Measurements from ENCODE around the gene PRTN3. TPM values are rescaled to one million over a fixed set of nuclear protein-coding genes. Genes with fewer than 3 reads are reported as not detected.

PRTN3 gene, protein sequence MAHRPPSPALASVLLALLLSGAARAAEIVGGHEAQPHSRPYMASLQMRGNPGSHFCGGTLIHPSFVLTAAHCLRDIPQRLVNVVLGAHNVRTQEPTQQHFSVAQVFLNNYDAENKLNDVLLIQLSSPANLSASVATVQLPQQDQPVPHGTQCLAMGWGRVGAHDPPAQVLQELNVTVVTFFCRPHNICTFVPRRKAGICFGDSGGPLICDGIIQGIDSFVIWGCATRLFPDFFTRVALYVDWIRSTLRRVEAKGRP
- total RNA-seq (10 to 100 TPM in 1 of 2 donors, under 1 TPM in 1; 0.58 to 23.3 TPM), polyA plus RNA-seq (10 to 100 TPM in 1 of 2 donors, under 1 TPM in 1; 0.85 to 18.5 TPM)
- long read RNA-seq, donor 1 = 0 reads
- long read RNA-seq, donor 2, partial matches to known transcripts = 0 of 1 reads
- long read RNA-seq, donor 2, other reads (novel, unspliced or antisense) = 0 of 1 reads
- long read RNA-seq, donor 3, partial matches to known transcripts = 0 of 4 reads
- long read RNA-seq, donor 3, other reads (novel, unspliced or antisense) = 0 of 4 reads
- long read RNA-seq, donor 4, partial matches to known transcripts = 0 of 1 reads
- long read RNA-seq, donor 4, other reads (novel, unspliced or antisense) = 0 of 1 reads
- long read RNA-seq, donor 5, partial matches to known transcripts = 0 of 4 reads
- long read RNA-seq, donor 5, other reads (novel, unspliced or antisense) = 0 of 4 reads

DNA sequence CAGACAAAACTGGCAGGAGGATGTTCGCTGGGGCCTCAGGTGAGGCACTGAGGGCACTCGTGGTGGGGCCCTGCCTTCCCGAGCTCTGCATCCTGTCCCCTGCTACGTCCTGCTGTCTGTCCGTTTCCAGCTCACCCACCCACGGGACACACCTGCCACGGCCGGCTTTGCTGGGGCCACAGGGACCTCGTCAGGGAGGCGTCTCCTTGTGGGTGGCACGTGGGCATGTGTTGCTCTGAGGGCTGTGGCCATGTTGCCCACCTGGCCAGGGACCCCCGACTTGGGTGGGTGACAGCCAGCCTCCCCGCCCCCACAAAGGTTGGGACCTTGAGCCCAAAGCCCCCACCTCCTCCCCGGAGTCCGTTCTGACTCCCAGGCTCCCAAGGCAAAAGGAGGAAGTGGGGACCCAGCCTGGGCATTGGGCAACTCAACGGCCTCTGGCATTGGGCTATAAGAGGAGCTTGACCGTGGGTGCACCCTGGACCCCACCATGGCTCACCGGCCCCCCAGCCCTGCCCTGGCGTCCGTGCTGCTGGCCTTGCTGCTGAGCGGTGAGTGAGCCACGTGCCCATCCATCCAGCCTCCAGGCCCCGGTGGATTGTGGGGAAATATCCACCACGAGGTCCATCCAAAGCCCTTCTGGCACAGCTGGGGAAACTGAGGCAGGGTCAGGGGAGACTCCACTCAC is at the start of gene PRTN3:
Gene PRTN3 (plus strand): TSS at position 481 of the 688 bp plus-strand sequence. CDS start 10 bp downstream, at position 491.
- no peak for ATAC-seq (ENCODE audit: insufficient read depth, low FRiP score)
- peaks cover 0 to 10% (median 8%) of the 10 kb centered on the region in 3 donors for H3K27me3 ChIP-seq (ENCODE audit: control insufficient read depth in 3 of 3, insufficient read depth in 3 of 3, low read length in 2 of 3)

DNA sequence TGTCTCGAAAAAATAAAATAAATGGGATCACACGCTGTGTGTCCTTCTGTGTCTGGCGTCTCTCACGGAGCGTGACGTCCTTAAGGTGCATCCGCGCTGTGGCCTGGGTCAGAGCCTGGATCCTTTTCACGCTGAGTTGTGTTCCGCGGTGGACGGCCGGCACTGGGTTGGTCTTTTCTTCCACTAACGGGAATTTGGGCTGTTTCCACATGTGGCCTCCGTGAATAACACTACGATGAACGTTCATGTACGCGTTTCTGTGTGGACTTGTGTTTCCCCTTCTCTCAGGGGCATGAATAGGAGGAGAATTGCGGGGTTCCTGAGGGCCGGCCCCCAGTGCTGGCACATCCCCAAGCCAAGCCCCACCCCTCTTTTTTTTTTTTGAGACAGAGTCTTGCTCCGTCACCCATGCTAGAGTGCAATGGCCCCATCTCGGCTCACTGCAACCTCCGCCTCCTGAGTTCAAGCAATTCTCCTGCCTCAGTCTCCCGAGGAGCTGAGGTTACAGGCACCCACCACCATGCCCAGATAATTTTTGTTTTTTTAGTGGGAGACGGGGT is 49.7 kb upstream of the PRTN3 start:
- 66 to 72% methylated on average over 26 of the region's 26 CpGs for WGBS, 2 donors
- ATAC-seq (ENCODE audit: insufficient read depth, low FRiP score) (no peak), DNase-seq (no peak)
- Histone ChIP-seq H3K4me3 (no peak overlapping the region), H3K27ac (ENCODE audit: low read depth in 1 of 2, low read length in 1 of 2) (peak overlapping the region in 1 of 2 donors; percentile 74), H3K36me3 (ENCODE audit: control insufficient read depth in 4 of 4, insufficient read depth in 4 of 4, low read length in 4 of 4) (no peaks in the 10 kb centered on the region), H3K9me3 (ENCODE audit: control insufficient read depth in 4 of 4, insufficient read depth in 3 of 4, low read length in 3 of 4) (no peaks in the 10 kb centered on the region), H3K27me3 (ENCODE audit: control insufficient read depth in 3 of 3, insufficient read depth in 3 of 3, low read length in 2 of 3) (no peaks in the 10 kb centered on the region), H3K4me1 (ENCODE audit: control insufficient read depth in 5 of 5, insufficient read depth in 5 of 5, low read length in 5 of 5) (peaks cover 0 to 18% (median 11%) of the 10 kb centered on the region in 5 donors), H3K9ac (ENCODE audit: insufficient read depth in 1 of 2, low read length in 2 of 2) (no peak overlapping the region)
- TF ChIP-seq, protein P1, sequence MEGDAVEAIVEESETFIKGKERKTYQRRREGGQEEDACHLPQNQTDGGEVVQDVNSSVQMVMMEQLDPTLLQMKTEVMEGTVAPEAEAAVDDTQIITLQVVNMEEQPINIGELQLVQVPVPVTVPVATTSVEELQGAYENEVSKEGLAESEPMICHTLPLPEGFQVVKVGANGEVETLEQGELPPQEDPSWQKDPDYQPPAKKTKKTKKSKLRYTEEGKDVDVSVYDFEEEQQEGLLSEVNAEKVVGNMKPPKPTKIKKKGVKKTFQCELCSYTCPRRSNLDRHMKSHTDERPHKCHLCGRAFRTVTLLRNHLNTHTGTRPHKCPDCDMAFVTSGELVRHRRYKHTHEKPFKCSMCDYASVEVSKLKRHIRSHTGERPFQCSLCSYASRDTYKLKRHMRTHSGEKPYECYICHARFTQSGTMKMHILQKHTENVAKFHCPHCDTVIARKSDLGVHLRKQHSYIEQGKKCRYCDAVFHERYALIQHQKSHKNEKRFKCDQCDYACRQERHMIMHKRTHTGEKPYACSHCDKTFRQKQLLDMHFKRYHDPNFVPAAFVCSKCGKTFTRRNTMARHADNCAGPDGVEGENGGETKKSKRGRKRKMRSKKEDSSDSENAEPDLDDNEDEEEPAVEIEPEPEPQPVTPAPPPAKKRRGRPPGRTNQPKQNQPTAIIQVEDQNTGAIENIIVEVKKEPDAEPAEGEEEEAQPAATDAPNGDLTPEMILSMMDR (IDR thresholded peaks at IDR 0.05; ENCODE audit: control extremely low read depth, extremely low read depth) = no peak

More for the DNA sequence above, at the start of gene PRTN3:
- Histone ChIP-seq H3K4me1 (ENCODE audit: control insufficient read depth in 5 of 5, insufficient read depth in 5 of 5, low read length in 5 of 5) (peaks cover 0 to 6% (median 0%) of the 10 kb centered on the region in 5 donors), H3K9ac (ENCODE audit: insufficient read depth in 1 of 2, low read length in 2 of 2) (no peak within 1 kb of the TSS), H3K9me3 (ENCODE audit: control insufficient read depth in 4 of 4, insufficient read depth in 3 of 4, low read length in 3 of 4) (no peaks in the 10 kb centered on the region), H3K4me3 (no peak within 1 kb of the TSS), H3K27ac (ENCODE audit: low read depth in 1 of 2, low read length in 1 of 2) (no peak within 1 kb of the TSS), H3K36me3 (ENCODE audit: control insufficient read depth in 4 of 4, insufficient read depth in 4 of 4, low read length in 4 of 4) (no peaks in the 10 kb centered on the region)
- TF ChIP-seq, protein P1 (IDR thresholded peaks at IDR 0.05; ENCODE audit: control extremely low read depth, extremely low read depth) = no peak
- no peak for DNase-seq
- 33 to 57% methylated on average over 23 to 24 of the region's 24 CpGs for WGBS, 2 donors

- H3K4me3 ChIP-seq = no peak overlapping the region
- H3K27me3 ChIP-seq (ENCODE audit: control insufficient read depth in 3 of 3, insufficient read depth in 3 of 3, low read length in 2 of 3) = no peaks in the 10 kb centered on the region
- H3K27ac ChIP-seq (ENCODE audit: low read depth in 1 of 2, low read length in 1 of 2) = peak overlapping the region; percentile 24 to 74
- TF ChIP-seq, protein P1 (IDR thresholded peaks at IDR 0.05; ENCODE audit: control extremely low read depth, extremely low read depth) = no peak
- no peak for ATAC-seq (ENCODE audit: insufficient read depth, low FRiP score)
- H3K9ac ChIP-seq (ENCODE audit: insufficient read depth in 1 of 2, low read length in 2 of 2) = no peak overlapping the region
- H3K9me3 ChIP-seq (ENCODE audit: control insufficient read depth in 4 of 4, insufficient read depth in 3 of 4, low read length in 3 of 4) = no peaks in the 10 kb centered on the region
- peaks cover 0 to 21% (median 11%) of the 10 kb centered on the region in 5 donors for H3K4me1 ChIP-seq (ENCODE audit: control insufficient read depth in 5 of 5, insufficient read depth in 5 of 5, low read length in 5 of 5)
- 50 to 56% methylated on average over 8 of the region's 8 CpGs for WGBS, 2 donors
- no peaks in the 10 kb centered on the region for H3K36me3 ChIP-seq (ENCODE audit: control insufficient read depth in 4 of 4, insufficient read depth in 4 of 4, low read length in 4 of 4)
- DNase-seq = no peak
Measured at GRCh38 chr19:791567-792305, 49.1 kb upstream of the PRTN3 start.

Measured in lung (tissue), 16 donors.